CD14-positive monocyte (primary cell): ENCODE data around the gene PNKD. TPM values are rescaled to one million over a fixed set of nuclear protein-coding genes. Genes with fewer than 3 reads are reported as not detected.
A peak's percentile ranks its signal among the peaks of the same experiment; 100 is the strongest.

Experiments used
- DNase-seq, 3 donors: peaks; one replicate each; pipeline ENCODE4 v3.0.0-alpha.2; 2011 to 2022
- H2AFZ ChIP-seq: 2 replicates; pipeline ENCODE4 v1.6.0; 2012; ENCODE audit warnings: mild to moderate bottlenecking, low read depth, low read length, inconsistent platforms; ENCODE audit not compliant: insufficient read depth, poor library complexity, severe bottlenecking
- H3K27ac ChIP-seq, 2 donors: 1 replicate in 1 of 2; 2 replicates in 1 of 2; pipeline ENCODE4 v1.5.1; 2012 to 2013; ENCODE audit warnings: low read length in 2 of 2, control low read depth in 1 of 2, inconsistent platforms in 1 of 2, low read depth in 1 of 2, mild to moderate bottlenecking in 1 of 2
- H3K27me3 ChIP-seq, 2 donors: one replicate each; pipeline versions ENCODE4 v1.6.0 to v1.6.1; 2011 to 2013; ENCODE audit warnings: low read length in 2 of 2; ENCODE audit not compliant: control insufficient read depth in 2 of 2, insufficient read depth in 2 of 2
- H3K36me3 ChIP-seq, 2 donors: replicated peaks in 1 of 2; 1 replicate in 1 of 2; 2 replicates in 1 of 2; pipeline versions ENCODE4 v1.5.1 to v1.6.1; 2012 to 2013; ENCODE audit warnings: low read length in 2 of 2, control low read depth in 1 of 2, inconsistent platforms in 1 of 2, mild to moderate bottlenecking in 1 of 2; ENCODE audit not compliant: insufficient read depth in 2 of 2, control insufficient read depth in 1 of 2
- H3K4me1 ChIP-seq, 2 donors: 1 replicate in 1 of 2; 2 replicates in 1 of 2; pipeline versions ENCODE4 v1.5.1 to v1.6.1; 2012 to 2013; ENCODE audit warnings: low read length in 2 of 2, control low read depth in 1 of 2, inconsistent platforms in 1 of 2, mild to moderate bottlenecking in 1 of 2, moderate library complexity in 1 of 2; ENCODE audit not compliant: insufficient read depth in 2 of 2, control insufficient read depth in 1 of 2
- H3K4me2 ChIP-seq: replicated peaks from 2 replicates; pipeline ENCODE3; 2012; ENCODE audit warnings: low read length, moderate library complexity, mild to moderate bottlenecking; ENCODE audit not compliant: poor library complexity, severe bottlenecking; ENCODE audit errors: extremely low read depth
- H3K4me3 ChIP-seq, 3 experiments: fragments of 200-600 bp in 1 of 3; sonication (generic) in 1 of 3; replicated peaks in 1 of 3; 1 replicate in 2 of 3; 2 replicates in 1 of 3; pipeline ENCODE4 v1.5.1; 2011 to 2013; ENCODE audit warnings: low read length in 3 of 3, mild to moderate bottlenecking in 3 of 3, control low read depth in 2 of 3, low read depth in 2 of 3, inconsistent platforms in 1 of 3, moderate library complexity in 1 of 3
- H3K79me2 ChIP-seq: 2 replicates; pipeline ENCODE4 v1.6.0; 2012; ENCODE audit warnings: mild to moderate bottlenecking, control low read depth, inconsistent platforms, low read length, moderate library complexity; ENCODE audit not compliant: insufficient read depth
- H3K9ac ChIP-seq: 2 replicates; pipeline ENCODE4 v1.6.0; 2017; ENCODE audit warnings: low read length, mild to moderate bottlenecking; ENCODE audit not compliant: insufficient read depth, poor library complexity, severe bottlenecking
- H3K9me3 ChIP-seq, 2 donors: replicated peaks in 1 of 2; 1 replicate in 1 of 2; 2 replicates in 1 of 2; pipeline versions ENCODE4 v1.5.1 to v1.6.1; 2012 to 2013; ENCODE audit warnings: low read length in 2 of 2, control low read depth in 1 of 2; ENCODE audit not compliant: control insufficient read depth in 1 of 2, insufficient read depth in 1 of 2
- H4K20me1 ChIP-seq: 2 replicates; pipeline ENCODE4 v1.6.0; 2012; ENCODE audit warnings: mild to moderate bottlenecking, low read length, control low read depth, moderate library complexity; ENCODE audit not compliant: insufficient read depth
- H3K27ac Mint-ChIP-seq, 7 donors: one replicate each; pipeline ENCODE4 v1.8.0; 2020; ENCODE audit warnings: mild to moderate bottlenecking in 7 of 7, mixed read lengths in 7 of 7, moderate library complexity in 6 of 7, inconsistent platforms in 2 of 7
- H3K27me3 Mint-ChIP-seq, 3 donors: one replicate each; pipeline ENCODE4 v1.8.0; 2021 to 2022; ENCODE audit warnings: low read depth in 3 of 3, mild to moderate bottlenecking in 3 of 3, mixed read lengths in 3 of 3, moderate library complexity in 3 of 3, inconsistent platforms in 1 of 3
- H3K36me3 Mint-ChIP-seq, 2 donors: one replicate each; pipeline ENCODE4 v1.8.0; 2020; ENCODE audit warnings: mixed read lengths in 2 of 2, inconsistent platforms in 1 of 2, mild to moderate bottlenecking in 1 of 2
- H3K4me1 Mint-ChIP-seq: one replicate; pipeline ENCODE4 v1.8.0; 2020; ENCODE audit warnings: mild to moderate bottlenecking, mixed read lengths
- H3K4me3 Mint-ChIP-seq, 2 donors: one replicate each; pipeline ENCODE4 v1.8.0; 2020; ENCODE audit warnings: mild to moderate bottlenecking in 2 of 2, mixed read lengths in 2 of 2, moderate library complexity in 1 of 2
- H3K9me3 Mint-ChIP-seq, 7 donors: one replicate each; pipeline ENCODE4 v1.8.0; 2020 to 2022; ENCODE audit warnings: mixed read lengths in 7 of 7, mild to moderate bottlenecking in 6 of 7, moderate library complexity in 6 of 7, inconsistent platforms in 2 of 7
- CTCF ChIP-seq: fragments of 200-600 bp; IDR thresholded peaks from one replicate; pipeline ENCODE4 v1.8.0; 2022; ENCODE audit warnings: antibody characterized with exemption, mild to moderate bottlenecking
- WGBS: methylation state at CpG from one replicate; pipeline ENCODE4 v1.1.5; 2013; ENCODE audit warnings: missing lambda C conversion rate; ENCODE audit not compliant: insufficient coverage; 5-methylcytosine and 5-hydroxymethylcytosine counted together
- intact Hi-C, 2 donors: fragments of 100-400 bp; cut with micrococcal nuclease; formaldehyde crosslinking; loops; one replicate each; pipeline versions ENCODE4 v1.15.0 to v1.15.1; 2023
- polyA plus RNA-seq, 3 donors: library from polyadenylated mRNA; depleted of rRNA in 1 of 3; unstranded in 2 of 3; stranded (reverse) in 1 of 3; fragments of 300-500 nt in 2 of 3; fragments of >200 nt in 1 of 3; fragmentation: Illumina TruSeq in 2 of 3; gene quantifications; 1 replicate in 2 of 3; 2 replicates in 1 of 3; pipeline ENCODE4 v1.2.3, GENCODE V29; 2012 to 2021

PNKD gene
- polyA plus RNA-seq, 3 donors = 79.8 to 92.0 (median 88.2) TPM

GRCh38 chr2:218315397-218315796 is 45.1 kb downstream of the PNKD start:
- intact Hi-C loops = no loop called here
- Histone ChIP-seq H4K20me1 (no peaks in the 10 kb centered on the region), H3K9me3 (no peaks in the 10 kb centered on the region), H3K79me2 (no peaks in the 10 kb centered on the region), H3K9ac (no peak overlapping the region), H3K4me1 (peaks cover 72 to 83% of the 10 kb centered on the region in 2 donors), H3K4me2 (no peak overlapping the region), H3K27me3 (no peaks in the 10 kb centered on the region), H3K4me3 (peak overlapping the region in 1 of 3 experiments; percentile 33), H3K36me3 (no peaks in the 10 kb centered on the region), H2AFZ (no peak overlapping the region), H3K27ac (peak overlapping the region in 1 of 2 donors; percentile 89)
- peaks cover 0 to 2% (median 0%) of the 10 kb centered on the region in 3 donors for H3K27me3 Mint-ChIP-seq
- no CpG with 5 or more reads among the region's 8 CpGs for WGBS
- H3K9me3 Mint-ChIP-seq = peaks cover 0 to 2% (median 0%) of the 10 kb centered on the region in 7 donors
- no peak overlapping the region for H3K4me3 Mint-ChIP-seq
- H3K36me3 Mint-ChIP-seq = peaks cover 3 to 6% of the 10 kb centered on the region in 2 donors
- H3K4me1 Mint-ChIP-seq = peaks cover 77% of the 10 kb centered on the region
- peak overlapping the region in 5 of 7 donors; percentile 74 to 99 (median 96) for H3K27ac Mint-ChIP-seq
- no peak for DNase-seq
- no peak for TF ChIP-seq CTCF

GRCh38 chr2:218317303-218317630 is 46.9 kb downstream of the PNKD start:
- Histone ChIP-seq H3K27me3 (no peaks in the 10 kb centered on the region), H3K27ac (peak overlapping the region; percentile 75 to 89), H3K9me3 (no peaks in the 10 kb centered on the region), H4K20me1 (no peaks in the 10 kb centered on the region), H3K79me2 (no peaks in the 10 kb centered on the region), H3K4me3 (peak overlapping the region in 1 of 3 experiments; percentile 33), H3K36me3 (no peaks in the 10 kb centered on the region), H3K4me2 (peak overlapping the region; percentile 59), H3K9ac (no peak overlapping the region), H2AFZ (no peak overlapping the region), H3K4me1 (peaks cover 84 to 87% of the 10 kb centered on the region in 2 donors)
- intact Hi-C loops = no loop called here
- Mint-ChIP-seq H3K27ac (peak overlapping the region; percentile 88 to 99 (median 96)), H3K27me3 (peaks cover 0 to 2% (median 0%) of the 10 kb centered on the region in 3 donors), H3K36me3 (peaks cover 3 to 9% of the 10 kb centered on the region in 2 donors), H3K4me1 (peaks cover 83% of the 10 kb centered on the region), H3K4me3 (no peak overlapping the region), H3K9me3 (no peaks in the 10 kb centered on the region)
- DNase-seq = no peak
- no peak for TF ChIP-seq CTCF
- WGBS = no CpG with 5 or more reads among the region's 1 CpG
